GM18502 (cell line): ENCODE results near the gene CEP70.
A peak's percentile ranks its signal among the peaks of the same experiment; 100 is the strongest.
"Not testable (repeated sequence)": the region's sequence is repeated elsewhere in the genome, so short reads cannot be mapped to it uniquely, and the experiment has no call there.

ENCODE experiments used
- ATAC-seq: cut with Tn5 transposase; IDR thresholded peaks from one replicate; pipeline ENCODE4 v1.9.1; 2021; ENCODE audit warnings: mild to moderate bottlenecking; ENCODE audit not compliant: unreplicated experiment, poor library complexity

The CEP70 gene

DNA sequence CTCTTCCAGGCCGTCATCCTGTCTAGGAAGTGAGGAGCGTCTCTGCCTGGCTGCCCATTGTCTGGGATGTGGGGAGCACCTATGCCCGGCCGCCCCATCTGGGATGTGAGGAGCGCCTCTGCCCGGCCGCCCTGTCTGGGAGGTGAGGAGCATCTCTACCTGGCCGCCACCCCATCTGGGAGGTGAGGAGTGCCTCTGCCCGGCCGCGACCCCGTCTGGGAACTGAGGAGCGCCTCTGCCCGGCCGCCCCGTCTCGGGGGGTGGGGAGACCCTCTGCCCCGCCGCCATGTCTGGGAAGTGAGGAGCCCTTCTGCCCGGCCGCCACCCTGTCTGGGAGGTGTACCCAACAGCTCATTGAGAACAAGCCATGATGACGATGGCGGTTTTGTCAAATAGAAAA is 72.6 kb downstream of the CEP70 start:
- not testable (repeated sequence) for ATAC-seq

DNA sequence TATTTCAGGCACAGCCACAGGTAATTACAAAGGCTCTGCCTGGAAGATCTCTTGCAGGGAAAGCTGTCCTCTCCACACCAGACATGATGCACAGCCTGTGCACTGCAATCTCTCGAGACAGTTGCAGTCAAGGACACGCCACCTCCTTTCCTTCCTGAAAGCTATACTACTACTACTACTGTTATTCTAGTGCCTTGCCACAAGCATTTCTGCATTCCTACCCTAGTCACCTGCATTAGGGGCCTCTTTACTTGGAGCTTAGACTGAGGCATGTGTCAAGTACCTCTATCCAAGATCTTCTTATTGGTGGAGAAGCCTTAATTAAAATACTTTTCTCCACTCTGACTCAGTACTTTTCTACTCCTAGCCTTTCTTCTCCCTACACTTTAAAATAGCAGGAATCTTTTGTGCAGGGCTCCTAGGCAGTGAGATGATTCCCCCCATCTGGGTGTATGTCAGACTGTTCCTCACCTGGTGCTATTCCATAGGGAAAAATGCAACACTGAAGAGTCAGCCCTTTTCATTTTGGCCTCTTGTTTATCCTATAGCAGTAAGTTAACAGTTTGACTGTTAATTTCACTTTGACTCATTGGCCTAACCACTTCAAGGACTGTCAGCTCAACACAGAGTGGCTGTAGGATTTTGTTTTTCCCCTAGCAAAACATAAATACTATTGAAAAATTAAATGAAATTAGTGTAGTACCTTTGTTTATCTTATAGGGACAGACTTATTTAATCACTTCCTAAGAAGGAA is 80.8 kb downstream of the CEP70 start:
- ATAC-seq, result peak; percentile 56

DNA sequence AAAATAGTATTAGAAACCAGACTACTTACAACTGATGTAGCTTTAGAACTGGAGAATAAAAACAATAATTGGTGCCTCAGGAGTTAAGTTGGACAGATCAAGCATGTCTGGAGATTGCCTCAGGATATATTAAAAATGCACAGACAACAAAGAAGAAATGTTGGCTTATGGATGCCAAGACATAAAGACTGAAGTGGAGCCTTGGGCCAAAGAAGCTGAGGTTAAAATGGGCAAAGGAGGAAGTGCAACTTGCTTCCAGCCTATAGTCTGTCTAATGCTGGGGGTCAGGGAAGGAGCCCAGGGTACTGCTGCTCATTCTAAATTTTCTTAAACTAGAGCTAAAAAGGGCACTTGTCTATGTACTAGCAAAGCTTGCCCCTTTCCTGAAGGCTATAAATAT is 82.1 kb downstream of the CEP70 start:
- no peak for ATAC-seq

DNA sequence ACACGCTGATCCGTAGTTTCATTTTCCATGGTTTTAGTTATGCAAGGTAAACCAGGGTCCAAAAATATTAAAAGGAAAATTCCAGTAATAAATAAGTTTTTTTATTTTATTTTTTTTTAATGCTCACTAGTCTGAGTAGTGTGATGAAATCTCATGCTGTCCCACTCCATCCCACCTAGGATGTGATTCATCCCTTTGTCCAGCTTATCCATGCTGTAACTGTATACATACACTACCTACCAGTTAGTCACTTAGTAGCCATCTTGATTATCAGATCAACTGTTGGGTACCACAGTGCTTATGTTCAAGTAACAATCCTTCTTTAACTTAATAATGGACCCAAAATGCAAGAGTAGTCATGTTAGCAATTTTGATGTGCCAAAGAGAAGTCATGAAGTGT is 84.5 kb downstream of the CEP70 start:
- ATAC-seq, result no peak

DNA sequence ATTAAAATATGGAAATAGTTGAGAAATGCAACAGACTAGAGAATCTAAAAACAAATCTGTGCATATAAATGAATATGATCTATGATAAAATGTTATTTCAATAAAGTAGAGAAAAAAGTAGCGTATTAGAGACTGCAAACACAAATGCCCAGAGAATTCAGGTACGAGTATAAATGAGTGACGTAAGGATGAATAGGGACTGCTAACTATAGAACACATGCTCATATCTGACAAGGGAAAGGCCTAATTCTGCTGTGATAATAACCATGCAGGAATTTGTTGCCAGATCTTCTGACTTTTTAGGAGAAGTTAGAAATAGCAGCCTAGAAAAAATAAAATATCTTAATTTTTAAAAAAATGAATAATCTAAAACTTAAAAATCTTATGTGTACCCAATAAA is 86.5 kb downstream of the CEP70 start:
- no peak for ATAC-seq

DNA sequence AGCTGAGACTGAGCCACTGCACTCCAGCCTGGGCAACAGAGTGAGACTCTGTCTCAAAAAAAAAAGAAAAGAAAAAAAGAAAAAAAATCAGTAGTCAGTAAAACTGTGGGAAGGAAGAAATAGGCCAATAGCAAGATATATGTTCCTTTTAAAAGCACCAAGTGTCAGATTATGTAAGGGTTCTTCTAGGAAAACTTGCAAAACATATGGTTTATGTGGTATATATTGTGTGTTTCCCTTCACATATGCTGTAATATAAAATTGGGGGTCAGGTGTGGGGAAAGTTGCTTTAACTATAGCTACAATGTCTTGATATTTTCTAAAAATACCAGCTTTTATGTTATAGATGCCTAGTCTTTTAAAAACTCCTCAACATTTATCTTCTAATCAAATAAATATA is 95.1 kb downstream of the CEP70 start:
- ATAC-seq, result no peak

DNA sequence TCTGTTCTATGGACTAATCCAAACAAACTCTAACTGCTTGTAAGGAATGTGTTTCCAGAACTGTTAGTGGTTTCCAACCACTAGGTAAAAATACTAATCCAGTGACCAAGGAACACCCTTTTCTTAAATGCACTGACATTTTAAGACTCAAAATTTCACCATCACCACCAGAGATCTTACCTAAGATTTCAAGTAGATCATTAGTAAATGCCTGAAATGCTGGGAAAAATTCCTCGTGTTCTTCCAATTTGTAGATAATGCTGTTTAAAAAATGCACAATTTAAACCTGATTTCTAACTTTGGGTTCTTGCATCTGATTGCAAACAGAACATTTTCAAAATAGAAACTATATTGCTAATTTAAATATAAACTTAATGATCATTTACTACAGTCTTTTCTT is 96.2 kb downstream of the CEP70 start:
- ATAC-seq, result no peak

DNA sequence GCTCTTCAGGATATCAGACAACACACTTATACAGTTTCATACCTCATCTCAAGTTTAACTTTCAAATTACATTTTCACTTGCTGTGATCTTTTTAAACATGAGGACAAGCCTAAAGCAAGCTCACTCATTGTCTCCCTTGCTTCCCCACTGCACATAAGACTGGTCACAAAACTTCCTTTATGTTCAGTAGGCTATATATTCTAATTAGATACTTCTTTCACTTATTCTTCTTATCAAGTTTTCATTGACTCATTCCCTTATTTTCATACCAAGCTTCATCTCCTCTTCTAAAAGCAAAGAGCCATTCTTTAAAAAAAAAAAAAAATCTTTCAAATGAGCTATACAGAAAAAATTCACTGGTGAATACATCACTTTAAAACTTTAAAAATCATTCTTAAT is 97.0 kb downstream of the CEP70 start:
- ATAC-seq, result no peak

DNA sequence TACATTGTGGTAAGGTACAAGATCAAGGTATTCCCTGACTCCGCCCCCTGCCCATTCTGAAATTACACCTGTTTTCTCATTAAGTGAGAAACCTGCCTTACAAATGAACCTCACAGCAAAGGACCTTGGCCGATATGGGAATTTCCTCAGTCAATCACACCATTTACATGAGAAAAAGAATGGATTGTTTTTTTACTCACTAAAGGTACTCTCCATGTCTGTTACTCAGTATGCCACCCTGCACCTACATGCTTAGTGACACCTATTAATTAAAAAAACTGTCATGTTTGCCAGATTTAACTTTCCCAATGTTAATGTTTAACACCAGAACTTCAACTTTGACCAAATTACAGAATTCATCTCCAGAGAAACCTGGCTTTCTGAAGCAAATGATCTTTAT is 97.6 kb downstream of the CEP70 start:
- no peak for ATAC-seq

DNA sequence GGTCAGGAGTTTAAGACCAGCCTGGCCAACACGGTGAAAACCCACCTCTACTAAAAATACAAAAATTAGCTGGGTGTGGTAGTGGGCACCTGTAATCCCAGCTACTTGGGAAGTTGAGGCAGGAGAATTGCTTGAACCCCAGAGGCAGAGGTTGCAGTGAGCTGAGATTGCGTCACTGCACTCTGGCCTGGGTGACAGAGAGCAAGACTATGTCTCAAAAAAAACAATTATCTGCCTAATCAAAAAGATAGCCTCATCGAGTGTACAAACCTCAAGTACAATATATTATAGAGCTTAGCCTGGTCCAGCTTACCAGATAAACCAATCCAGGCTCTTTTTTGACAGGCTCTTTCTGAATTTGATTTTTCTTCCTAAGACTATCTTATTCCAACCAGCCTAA is 98.4 kb downstream of the CEP70 start:
- ATAC-seq, result not testable (repeated sequence)

DNA sequence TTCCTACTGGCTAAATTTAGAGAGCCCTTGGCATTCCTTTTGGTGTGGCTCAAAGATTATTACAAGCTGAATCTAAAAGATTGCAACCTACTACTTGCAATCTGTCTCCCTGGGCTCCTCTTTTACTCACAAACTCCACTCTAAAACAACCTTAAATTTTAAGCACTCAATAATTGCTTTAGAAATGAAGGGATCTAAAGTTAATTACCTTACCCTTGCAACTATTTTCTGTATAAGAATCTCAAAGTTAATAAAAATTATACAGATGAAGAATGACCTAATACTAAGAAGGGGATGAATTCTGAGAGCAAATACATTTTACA is 99.5 kb downstream of the CEP70 start:
- no peak for ATAC-seq

DNA sequence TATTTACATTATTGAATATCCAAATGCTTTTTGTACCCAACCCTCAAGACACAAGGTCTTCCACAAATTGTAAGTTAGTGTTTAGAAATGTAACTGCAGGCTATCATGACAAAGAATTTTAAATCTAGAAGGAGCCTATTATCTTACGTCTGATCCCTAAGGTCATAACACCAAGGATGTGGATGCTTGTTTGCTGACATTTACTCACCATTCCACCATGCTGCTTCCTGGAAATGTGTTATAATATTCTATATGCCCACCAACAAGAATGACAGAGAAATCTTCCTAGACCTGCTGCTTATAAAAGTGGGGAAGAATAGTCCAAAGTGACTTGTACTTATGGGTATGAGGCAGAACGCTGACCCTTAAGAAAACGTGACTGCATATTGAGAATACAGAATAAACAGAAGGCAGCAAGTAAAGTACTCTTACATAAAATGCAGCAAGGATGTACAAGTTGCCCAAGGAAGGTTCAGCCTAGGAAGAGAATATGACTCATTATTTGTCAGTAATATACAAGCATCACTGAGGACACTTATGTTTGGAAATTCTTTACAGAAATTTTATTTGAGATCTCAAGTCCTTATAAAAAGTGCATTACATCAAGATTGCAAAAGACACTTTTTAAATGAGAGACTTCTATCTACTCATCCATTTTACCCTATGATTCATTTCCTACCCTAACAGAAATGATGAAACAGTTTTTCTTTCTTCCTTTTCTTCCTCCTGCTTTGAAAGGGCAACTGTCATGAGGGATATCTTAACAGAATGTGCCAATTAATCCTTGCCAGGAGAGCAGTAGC is 100.1 kb downstream of the CEP70 start:
- ATAC-seq, result no peak

DNA sequence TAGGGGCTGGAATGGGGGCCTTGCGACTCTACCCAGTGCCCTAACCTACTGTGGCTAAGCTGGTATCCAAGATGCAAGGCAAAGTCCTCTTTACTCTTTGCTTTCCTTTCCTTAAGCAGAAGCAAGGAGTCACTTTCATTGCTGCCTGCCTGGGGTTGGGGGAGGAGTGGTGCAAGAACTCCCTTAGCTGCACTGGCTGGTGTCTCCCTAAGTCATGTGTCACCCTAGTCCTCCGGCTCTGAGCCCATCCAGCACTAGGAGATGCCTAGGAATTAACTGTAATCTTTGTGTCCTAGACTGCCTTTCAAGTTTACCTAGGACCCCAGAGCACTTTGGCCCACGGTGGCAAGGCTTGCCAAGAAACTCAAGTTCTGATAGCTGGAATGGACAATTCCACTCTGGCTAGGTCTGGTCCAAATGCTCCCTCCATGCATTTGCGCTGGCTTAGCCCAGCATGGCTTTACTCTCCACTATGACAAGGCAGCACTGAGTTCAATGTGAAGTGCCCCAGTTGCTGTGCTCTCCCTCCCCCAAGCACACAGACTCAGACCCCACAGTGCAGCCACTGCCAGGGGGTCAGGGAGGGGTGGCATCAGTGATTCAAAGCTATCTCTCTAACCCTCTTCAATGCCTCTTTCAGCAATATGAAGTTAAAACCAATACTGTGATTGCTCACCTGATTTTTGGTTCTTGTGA is 100.9 kb downstream of the CEP70 start:
- ATAC-seq, result no peak

DNA sequence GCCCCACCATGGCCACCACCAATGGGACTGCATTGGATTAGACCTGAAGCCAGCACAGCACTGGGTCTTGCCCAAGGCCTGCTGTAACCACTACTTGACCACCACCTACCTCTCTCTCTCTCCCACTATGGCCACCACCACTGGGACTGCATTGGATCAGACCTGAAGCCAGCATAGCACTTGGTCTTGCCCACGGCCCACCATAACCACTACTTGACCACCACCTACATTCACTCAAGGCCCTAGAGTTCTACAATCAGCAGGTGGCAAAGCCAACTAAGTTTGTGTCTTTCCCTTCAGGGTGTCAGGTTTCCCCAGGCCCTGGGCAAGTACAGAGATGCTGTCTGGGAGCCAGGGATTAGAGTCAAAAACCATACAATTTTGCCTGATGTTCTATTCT is 102.1 kb downstream of the CEP70 start:
- ATAC-seq, result no peak

DNA sequence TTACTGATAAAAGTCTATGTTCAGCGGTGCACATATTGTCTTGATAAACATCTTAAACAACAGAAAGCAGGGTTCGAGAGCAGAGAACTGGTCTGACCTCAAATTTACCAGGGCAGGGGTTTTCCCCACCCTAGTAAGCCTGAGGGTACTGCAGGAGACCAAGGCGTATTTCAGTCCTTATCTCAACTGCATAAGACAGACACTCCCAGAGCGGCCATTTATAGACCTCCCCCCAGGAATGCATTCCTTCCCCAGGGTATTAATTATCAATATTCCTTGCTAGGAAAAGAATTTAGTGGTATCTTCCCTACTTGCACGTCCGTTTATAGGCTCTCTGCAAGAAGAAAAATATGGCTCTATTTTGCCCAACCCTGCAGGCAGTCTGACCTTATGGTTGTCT is 107.5 kb downstream of the CEP70 start:
- not testable (repeated sequence) for ATAC-seq

DNA sequence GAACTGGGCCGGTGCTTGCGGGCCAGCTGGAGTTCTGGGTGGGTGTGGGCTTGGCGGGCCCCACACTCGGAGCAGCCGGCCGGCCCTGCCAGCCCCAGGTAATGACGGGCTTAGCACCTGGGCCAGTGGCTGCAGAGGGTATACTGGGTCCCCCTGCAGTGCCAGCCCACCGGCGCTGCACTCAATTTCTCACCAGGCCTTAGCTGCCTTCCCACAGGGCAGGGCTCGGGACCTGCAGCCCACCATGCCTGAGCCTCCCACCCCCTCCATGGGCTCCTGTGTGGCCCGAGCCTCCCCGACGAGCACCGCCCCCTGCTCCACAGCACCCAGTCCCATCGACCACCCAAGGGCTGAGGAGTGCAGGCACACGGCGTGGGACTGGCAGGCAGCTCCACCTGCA is 109.4 kb downstream of the CEP70 start:
- not testable (repeated sequence) for ATAC-seq

DNA sequence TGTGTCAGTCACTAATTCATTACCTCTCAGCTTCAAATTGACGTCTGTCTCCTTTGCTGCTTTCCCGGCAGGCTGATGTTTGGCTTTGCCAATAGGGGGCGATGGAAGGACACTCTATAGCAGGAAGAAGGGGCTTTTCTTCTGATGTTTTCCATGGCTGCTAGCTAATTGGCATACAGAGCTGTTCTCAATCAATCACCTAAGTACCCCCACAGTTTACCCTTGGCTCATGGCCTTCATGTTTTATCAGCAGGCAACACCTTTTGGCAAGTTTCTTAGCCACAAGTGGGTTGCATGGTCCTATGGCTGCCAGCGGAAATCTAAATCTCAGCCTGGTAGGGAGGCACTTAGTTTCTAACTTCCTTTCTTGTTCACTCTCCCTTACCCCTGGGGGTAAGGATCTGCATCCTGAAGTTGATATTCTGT is 114.6 kb downstream of the CEP70 start:
- ATAC-seq, result no peak

DNA sequence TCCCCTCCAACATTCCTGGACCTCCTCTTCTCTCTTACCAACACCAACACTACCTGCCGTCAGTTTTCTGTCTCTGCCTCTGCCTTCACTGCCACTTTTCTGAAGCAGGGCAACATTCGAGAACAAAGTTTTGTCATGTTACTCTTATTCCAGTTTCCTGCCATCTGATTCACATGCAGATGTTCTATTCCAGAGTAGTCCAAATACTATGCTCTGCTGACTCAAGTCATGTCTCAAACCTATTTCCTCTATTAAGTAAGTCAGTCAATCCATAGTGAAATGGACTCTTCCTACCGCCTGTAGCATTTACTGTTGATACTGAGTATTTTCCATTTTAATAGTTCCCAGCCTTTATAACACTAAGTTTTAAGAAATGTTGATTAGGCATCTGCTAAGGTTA is 116.3 kb downstream of the CEP70 start:
- no peak for ATAC-seq

DNA sequence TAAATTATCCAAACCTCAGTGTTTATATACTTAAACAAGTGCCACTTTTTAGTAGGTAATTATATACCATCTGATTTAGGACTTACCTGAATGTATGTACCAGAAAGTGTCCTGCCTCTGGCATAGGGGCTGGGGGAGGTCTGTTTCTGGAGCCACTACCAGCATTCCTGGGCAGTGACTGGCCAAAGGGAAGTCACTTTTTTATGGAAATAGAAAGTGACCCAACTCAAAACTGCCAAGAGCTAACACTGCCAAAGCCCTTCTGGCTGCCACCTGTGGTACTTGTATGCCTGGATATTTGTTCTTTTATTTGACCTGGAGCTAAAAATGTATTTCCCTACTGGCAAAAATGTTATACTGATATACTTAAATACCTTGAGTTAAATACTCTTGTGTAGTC is 116.9 kb downstream of the CEP70 start:
- no peak for ATAC-seq

DNA sequence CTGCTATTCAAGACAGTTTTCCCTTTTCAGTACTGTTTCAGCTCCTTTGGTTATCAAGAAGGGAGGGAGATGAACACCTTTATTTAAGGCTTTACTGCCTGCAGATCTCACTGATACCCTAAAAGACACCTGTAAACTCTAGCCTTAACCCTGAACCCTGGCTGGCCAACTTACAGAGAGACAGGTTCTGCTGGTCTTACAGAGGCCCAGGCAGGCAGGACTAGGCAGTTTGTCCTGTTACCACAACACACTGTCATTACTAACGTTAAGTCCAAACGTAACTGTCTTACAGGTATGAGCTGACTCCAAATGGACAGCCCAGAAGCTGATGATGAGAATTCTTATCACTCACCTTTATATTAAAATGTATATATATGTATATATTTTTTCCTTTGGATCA is 117.5 kb downstream of the CEP70 start:
- ATAC-seq, result no peak

DNA sequence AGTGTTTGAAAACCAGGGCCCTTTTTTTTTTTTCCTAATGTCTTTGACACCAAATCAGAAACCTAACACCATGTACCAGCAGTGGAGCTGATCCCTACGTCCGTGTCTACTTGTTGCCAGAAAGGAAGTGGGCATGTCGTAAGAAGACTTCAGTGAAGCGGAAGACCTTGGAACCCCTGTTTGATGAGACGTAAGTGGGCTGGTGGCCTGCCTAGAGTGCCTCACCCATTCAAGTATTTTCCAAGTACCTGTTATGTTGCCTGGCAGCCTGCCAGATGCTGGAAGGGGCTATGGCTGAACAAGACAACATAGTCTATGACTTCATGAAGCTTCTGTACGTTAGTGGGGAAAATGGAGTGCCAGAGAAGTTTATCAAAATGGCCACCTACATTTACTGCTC is 119.9 kb downstream of the CEP70 start:
- no peak for ATAC-seq
